NCI-H345 (cell line): ENCODE results near the gene DHRS9.
"Not testable (repeated sequence)": the region's sequence is repeated elsewhere in the genome, so short reads cannot be mapped to it uniquely, and the experiment has no call there.

ENCODE experiments used
- DNase-seq: peaks from one replicate; lab custom pipeline; 2025; lab: John Stamatoyannopoulos, UW

DHRS9 gene

DNA sequence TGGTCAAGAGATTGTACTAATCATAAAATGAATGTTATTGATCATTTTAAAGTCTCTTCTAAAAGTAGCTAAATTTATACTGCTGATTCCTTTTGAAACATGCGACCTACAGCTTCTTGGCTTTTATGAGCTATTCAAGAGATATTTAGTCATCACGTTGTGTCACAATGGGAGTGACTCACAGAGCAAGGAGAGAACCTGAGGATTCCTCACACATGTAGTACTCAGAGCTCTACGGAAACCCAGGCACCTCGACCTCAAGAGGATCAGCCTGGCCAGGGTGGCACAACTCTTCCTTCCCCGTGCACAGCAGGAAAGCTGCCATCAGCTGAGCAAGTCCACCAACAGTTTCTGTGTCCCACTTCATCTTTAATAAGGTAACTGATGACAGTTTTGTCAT, at the start of gene DHRS9:
Gene DHRS9, plus strand, starts transcription at position 223 of the 400 bp plus-strand sequence. CDS start 12,019 bp downstream, outside the sequence.
- DNase-seq = no peak

- DNase-seq = no peak
Observed at GRCh38 chr2:169023161-169023560, 46.2 kb upstream of the DHRS9 start.

GRCh38 chr2:169026056-169026455, 43.3 kb upstream of the DHRS9 start:
- DNase-seq = no peak

DNA sequence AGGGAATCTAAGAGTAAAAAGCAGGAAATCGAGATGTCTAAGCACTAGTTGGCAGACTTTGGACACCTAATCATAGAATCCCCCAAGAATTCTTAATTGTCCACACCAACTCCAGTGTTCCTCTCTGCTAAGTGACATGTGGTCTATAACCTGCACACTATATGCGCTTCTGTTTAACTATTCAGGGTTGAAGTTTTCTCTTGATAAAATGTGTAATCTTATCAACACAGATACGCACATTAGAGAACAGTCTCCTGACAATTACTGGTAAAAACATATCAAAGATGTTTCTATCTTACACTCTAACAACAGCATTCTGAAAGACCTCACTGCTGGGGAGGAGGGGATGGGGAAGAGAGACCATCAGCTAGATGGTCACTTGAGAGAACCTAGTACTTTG, 42.1 kb upstream of the DHRS9 start:
- no peak for DNase-seq

- no peak for DNase-seq
Observed at GRCh38 chr2:169029341-169029740, 40.0 kb upstream of the DHRS9 start.

DNA sequence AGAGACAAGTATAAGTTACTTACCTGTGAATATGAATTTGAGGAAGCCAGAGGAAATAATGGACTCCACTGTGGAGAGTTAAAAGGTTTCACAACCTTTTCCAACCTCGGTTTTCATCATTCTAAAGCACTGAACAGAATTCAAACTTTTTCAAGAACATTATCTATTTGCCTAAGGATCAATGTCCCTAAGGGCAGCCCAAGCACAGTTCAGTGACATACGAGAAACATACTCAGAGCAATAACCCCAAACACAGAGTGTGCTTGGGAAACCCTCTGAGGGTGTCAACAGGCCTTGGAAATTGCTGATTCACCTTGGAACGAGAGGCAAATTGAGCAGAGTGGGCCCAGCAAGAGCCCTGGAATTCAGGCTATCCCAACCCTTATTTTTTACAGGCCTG, 38.2 kb upstream of the DHRS9 start, which contains the start of gene ABCB11:
Gene ABCB11, minus strand, starts transcription at position 123 of the 400 bp plus-strand sequence. CDS start 13,199 bp downstream, outside the sequence.
- no peak for DNase-seq

GRCh38 chr2:169034256-169034655, 35.1 kb upstream of the DHRS9 start:
- DNase-seq = no peak

- no peak for DNase-seq
Observed at GRCh38 chr2:169034984-169035544, 34.3 kb upstream of the DHRS9 start.

- no peak for DNase-seq
Observed at GRCh38 chr2:169035887-169036286, 33.5 kb upstream of the DHRS9 start.

GRCh38 chr2:169036736-169037440, 32.5 kb upstream of the DHRS9 start:
- no peak for DNase-seq

GRCh38 chr2:169038338-169038757, 31.0 kb upstream of the DHRS9 start:
- DNase-seq = no peak

- DNase-seq = no peak
Observed at GRCh38 chr2:169039702-169040101, 29.7 kb upstream of the DHRS9 start.

GRCh38 chr2:169041594-169041993, 27.8 kb upstream of the DHRS9 start:
- DNase-seq = no peak

DNA sequence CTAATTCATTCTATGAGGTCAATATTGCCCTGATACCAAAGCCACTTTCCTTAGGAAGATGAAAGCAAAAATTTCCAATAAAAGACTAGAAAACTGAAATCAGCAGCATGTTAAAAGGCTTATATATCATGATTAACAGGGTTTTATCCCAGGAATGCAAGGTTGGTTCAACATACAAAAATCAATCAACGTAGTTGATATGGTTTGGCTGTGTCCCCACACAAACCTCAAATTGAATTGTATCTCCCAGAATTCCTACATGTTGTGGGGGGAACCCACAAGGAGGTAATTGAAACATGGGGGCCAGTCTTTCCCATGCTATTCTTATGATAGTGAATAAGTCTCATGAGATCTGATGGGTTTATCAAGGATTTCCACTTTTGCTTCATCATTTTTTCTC, 26.5 kb upstream of the DHRS9 start:
- DNase-seq = no peak

GRCh38 chr2:169046440-169047151, 22.8 kb upstream of the DHRS9 start:
- DNase-seq = no peak

DNA sequence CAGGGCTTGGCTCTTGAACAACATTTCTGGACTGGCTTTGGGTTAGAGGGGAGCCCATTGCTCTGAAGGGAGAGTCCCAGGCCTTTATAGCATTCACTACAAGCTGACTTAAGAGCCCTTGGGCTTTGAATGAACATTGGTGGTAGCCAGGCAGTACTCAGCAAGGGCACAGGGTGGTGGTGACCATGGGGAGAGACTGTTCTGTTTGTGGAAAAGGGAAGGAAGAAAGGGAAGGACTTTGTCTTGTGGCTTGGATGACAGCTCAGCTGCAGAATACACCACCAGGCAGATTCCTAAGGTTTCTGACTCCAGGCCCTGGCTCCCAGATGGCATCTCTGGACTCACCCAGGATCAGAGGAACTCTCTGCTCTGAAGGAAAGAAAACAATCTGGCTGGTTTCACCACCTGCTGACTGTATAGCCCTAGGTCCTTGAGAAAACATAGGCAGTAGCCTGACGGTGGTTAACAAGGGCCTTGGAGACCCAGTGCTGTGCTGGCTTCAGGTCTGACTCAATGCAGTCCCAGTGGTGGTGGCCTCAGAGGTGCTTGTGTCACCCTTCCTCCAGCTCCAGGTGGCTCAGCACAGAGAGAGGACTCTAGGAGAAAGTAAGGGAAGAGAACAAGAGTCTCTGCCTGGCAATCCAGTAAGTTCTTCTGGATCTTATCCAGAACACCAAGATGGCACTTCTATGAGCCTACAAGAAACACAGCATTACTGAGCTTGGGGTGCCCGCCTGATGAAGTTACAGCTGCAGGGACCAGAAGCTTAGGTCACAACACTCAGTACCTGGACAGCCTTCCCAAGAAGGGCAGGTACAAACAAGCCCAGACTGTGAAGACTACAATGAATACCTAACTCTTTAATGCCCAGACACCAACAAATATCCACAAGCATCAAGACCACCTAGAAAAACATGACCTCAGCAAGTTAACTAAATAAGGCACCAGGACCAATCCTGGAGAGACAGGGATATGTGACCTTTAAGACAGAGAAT, 21.8 kb upstream of the DHRS9 start:
- no peak for DNase-seq

DNA sequence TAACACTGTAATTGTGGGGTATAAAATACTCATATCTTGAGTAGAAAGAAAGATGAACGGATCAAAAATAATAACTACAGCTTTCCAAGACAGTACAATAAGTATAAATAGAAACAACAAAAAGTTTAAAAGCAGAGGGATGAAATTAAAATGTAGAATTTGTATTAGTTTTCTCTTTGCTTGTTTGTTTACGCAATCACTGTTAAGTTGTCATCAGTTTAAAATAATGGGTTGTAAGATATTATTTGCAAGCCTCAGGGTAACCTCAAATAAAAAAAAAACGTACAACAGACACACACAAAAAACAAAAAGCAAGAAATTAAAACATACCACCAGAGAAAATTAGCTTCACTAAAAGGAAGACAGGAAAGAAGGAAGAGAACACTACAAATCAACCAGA, 20.2 kb upstream of the DHRS9 start:
- DNase-seq = no peak

DNA sequence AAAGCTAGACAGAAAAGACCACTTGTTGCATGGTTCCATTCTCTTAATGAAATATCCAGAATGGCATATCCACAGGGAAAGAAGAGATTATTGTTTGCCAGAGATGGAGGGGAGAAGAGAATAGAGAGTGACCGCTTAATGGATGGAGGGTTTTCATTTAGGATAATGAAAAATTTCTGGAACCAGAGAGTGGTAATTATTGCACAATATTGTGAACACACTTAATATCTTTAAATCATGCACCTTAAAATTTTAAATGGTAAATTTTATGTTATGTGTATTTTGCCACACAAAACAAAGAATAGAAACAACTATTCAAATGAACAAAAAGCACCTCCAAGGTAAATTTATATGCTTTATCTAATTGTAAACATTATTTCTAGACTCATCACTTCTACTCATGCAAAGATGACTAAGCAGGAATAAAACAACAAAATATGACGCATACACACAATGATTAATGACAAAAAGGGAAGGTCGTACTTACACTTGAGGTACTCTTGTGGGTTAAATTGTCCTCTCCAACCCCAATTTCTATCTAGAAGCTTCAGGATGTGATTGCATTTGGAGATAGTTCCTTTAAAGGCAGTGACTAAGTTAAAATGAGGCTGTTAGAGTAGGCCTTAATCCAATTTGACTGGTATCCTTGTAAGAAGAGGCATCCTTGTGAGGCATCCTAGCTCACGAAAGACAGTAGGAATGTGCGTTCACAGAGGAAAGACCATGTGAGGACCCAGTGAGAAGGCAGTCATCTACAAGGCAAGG, 18.7 kb upstream of the DHRS9 start:
- no peak for DNase-seq

DNA sequence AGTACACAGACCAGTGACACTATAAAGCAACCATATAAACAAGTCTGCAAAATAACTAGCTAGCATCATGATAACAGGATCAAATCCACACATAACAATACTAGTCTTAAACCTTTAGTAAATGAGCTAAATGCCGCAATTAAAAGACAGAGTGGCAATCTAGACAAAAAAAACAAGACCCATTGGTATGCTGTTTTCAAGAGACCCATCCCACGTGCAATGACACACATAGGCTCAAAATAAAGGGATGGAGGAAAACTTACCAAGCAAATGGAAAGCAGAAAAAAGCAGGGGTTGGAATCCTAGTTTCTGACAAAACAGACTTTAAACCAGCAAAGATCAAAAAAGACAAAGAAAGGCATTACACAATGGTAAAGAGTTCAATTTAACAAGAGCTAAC, 14.8 kb upstream of the DHRS9 start:
- DNase-seq = not testable (repeated sequence)

DNA sequence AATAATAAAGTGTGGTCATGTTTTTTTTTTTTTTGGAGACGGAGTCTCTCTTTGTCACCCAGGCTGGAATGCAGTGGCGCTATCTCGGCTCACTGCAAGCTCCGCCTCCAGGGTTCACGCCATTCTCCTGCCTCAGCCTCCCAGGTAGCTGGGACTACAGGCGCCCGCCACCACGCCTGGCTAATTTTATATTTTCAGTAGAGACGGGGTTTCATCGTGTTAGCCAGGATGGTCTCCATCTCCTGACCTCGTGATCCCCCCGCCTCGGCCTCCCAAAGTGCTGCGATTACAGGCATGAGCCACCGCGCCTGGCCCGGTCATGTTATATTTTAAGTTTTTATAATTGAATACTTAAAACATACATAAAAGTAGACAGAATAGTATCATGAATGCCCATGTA, 5.2 kb upstream of the DHRS9 start:
- not testable (repeated sequence) for DNase-seq

DNA sequence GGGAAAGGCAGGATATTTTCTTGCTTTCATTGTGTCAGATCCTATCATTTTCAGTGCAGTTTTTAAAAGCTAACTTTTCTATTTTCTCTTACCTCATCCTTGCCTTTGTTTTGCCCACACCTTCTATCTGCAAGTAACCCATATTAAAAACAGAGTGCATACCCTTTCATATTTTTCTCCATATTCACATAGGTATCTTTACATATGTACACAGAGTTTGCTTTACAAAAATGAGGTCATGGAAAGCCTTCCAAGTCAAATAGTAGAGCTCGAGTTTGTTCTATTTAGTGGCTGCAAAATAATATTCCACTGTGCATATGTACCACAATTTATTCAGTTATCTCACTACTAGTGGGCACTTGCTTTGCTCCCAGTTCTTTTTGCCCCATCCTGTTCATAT, 3.9 kb upstream of the DHRS9 start:
- no peak for DNase-seq
